Erythroblast (primary cell): ENCODE results near the gene SLC7A5.

ENCODE experiments used
- DNase-seq, 2 experiments: peaks; one replicate each; lab custom pipeline; 2025; lab: John Stamatoyannopoulos, UW
- GATA1 ChIP-seq: IDR thresholded peaks from 2 replicates; pipeline ENCODE4 v1.6.1; 2011; ENCODE audit warnings: low read depth, mild to moderate bottlenecking, control low read depth, low read length, moderate library complexity
- POLR2A ChIP-seq: IDR thresholded peaks from 2 replicates; pipeline ENCODE4 v1.6.1; 2011; ENCODE audit warnings: mild to moderate bottlenecking, low read length

The SLC7A5 gene

DNA sequence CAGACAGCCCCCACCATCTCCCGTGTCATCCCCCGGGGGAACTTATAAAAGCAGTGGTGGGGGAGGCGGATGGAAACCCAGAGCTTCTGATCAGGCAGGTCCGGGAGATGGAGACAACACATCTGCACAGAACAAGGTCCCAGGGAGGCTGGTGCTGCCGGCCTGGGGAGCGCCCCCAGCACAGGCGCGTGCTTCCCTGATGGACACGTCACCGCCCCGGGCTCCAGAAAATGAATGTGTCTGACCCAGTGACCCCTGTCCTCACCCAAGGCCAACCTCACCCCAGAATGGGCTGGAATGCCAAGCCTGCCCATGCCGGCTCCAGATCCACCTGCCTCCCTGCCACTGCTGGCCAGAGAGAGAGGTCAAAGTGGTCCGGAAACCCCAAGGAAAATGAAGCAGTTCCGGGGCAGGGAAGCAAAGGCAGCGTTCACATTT lies 12.5 kb downstream of the SLC7A5 start:
- peak in 1 of 2 experiments; percentile 54 for DNase-seq
- TF ChIP-seq GATA1 = no peak
- no peak for TF ChIP-seq POLR2A

DNA sequence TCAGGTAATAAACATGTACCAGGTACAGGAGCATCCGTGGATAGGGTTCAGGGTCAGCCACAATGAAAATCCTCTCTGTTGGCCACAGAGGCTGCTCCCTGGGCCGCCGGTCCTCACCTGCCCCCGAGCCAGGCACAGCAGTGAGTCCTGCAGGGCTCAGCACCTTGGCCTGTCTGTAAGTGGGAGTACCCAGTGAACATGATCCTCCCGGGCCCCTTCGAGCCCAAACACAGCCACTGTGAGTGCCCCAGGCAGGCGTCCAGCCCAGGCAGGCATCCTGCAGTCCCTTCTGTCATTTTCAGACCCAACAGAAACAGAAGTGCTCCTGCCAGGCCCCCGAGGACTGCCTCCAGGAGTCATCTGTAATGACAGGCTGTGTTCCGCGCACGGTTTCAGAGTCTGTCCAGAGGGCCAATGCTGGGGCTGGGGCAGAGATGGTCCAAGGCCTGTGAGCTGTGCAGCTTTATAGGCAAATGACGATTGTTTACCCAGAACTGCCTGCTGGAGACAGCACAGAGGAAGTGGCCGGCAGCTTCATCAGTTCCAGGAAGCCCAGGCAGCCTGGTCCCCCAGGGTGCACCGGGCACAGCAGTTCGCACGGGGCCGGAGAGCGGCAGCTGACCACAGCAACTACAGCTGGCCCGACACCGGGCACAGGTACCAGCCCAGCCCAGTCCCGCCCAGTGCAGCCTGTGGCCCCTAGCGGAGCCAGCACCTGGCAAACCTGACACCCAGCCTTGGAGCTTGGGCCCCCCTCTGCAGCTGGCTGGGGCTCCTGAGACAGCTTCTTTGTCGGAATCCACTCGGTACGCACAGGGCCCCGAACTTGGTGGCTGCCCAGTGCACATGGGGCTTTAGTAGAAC lies 13.2 kb downstream of the SLC7A5 start:
- peak; percentile 44 to 62 for DNase-seq
- no peak for TF ChIP-seq GATA1
- peak; percentile 40 for TF ChIP-seq POLR2A

DNA sequence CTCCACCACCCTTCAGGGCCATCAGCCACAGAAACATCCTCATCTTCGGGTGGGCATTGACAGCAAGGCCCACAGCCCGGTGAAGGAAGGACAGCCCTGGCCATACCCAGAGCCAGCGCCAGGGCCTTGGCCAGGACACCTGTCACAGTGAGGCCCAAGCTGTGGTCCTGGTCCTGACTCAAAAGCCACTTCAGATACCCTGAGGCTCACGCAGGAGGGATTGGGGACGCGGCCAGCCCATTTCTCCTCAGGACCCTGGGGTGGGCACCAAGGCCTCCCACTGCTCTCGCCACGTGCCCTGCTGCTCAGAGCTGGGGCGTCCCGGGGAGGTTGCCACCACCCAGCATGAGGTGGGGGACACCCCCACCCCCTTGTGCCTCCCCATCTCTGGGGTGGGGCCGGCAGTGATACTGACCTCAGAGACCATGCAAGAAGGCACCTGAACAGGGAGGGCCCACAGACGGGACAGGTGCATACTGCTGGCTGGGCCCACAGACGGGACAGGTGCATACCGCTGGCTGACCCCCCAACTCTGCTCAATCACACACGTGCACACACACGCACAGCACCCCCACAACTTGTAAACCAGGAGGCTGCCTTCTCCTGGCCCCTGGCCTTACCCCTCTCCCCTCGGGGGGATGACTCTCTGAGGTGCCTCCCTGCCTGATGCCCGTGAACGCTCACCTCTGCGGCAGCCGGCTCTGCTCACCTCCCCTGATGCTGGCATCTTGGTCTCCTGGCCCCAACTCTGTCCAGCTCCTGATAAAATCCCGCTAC lies 14.2 kb downstream of the SLC7A5 start:
- TF ChIP-seq GATA1 = no peak
- TF ChIP-seq POLR2A = no peak
- DNase-seq = peak in 1 of 2 experiments; percentile 60

DNA sequence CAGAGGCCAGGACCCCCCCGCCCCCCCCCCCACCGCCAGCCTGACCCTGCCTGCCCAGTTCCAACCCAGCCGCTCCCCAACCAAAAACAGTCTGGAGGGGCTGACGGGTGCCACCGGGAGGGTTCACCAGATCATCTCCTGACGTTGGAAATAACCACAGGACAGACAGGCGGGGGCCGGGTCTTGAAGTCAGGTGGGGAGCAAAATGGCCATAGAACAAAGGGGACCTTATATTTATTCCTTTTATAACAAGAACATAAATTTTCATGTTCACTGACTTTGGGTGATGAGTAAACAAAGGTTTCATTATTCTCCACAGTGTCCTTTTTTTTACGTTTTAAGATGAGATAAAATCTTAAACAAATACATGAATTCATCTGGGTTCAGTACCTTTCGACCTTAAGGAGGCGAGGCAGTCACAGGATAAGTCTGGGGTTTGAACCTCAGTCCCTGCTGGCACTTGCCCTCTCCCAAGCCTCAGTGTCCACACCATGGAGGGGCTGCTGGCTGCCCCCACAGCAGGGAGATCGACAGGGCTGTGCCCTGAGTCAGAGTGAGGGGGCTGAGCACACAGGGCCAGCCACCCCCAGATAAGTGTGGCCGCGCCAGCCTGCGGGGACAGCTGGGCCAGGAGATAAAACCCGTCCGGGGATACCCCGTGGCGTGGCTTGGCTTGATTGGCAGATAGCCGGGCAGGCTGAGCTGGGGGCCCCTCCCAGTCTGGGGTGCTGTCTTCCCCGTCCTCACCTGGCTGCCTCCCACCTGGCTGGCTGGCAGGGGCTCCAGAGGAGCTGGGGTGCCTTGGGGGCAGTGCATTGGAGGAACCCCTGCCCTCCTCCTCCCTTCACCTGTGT lies 15.0 kb downstream of the SLC7A5 start:
- TF ChIP-seq POLR2A = peak; percentile 85
- TF ChIP-seq GATA1 = peak; percentile 96
- peak; percentile 97 to 98 for DNase-seq

DNA sequence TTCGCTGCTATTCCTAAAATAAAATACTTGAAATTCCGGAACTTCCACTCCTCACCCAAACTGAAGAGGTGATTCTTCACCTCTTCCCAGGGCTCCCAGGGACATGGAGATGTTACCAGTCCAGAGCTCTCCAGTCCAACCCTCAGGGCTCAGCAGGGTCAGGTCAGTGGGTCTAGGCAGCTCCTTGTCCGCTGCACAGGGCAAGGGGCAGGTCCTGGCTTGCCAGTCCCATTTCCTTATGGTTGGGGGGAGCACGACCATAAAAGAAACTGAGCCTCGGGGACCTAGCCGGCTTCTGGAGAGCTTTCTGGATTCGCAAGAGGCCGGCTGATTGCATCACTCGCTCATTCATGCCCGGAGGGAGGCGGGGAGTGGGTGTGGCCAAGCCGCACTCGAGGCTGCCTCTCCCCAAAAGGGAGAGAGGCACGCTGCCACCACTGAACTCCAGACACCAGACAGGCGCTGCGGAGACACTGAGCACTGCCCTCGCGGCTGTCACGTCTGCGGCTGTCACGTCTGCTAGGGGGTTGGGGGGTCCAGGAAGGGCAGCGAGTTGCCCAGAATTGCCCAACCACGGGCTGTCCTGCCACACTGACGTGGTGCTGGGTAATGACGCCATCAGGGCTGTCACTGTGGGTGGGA lies 15.8 kb downstream of the SLC7A5 start:
- TF ChIP-seq GATA1 (no peak), POLR2A (peak; percentile 74)
- DNase-seq = peak; percentile 97 to 98

DNA sequence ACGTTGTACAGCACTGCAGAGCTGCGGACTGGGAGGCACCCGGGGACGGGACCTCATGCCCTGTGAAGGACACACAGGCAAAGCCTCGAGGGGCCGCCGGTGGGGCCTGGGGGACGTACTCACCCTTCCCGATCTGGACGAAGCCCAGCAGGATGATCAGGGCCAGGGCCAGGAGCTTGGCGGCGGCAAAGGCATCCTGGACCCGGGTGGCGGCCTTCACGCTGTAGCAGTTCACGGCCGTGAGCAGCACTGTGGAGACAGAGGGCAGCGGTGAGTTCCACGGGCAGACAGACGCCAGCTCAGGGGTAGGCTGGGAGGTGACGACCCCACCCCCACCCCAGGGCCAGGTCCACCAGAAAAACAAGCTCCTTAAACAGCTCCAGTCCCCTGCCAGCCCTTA lies 17.7 kb downstream of the SLC7A5 start:
- DNase-seq = no peak
- TF ChIP-seq POLR2A (no peak), GATA1 (no peak)

DNA sequence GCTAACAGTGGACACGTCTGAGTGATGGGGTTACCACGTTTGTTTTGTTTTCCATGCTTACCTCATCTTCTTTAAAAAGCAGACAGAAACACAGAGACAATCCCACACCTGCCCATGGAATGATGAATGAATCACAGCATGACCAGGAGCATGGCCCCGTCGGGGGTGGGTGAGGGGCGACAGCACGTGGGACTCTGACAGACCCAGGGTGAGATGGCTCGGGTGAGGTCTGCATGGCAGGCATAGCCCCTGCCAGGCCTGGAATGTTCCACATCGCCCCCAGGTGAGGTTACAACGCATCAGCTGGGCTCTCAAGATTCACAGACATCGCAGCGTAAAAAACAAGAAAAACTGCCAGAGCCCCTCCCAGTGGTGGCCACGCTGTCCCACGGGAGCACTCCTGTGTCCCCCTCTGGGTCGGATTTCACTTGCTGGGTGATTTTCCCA lies 18.1 kb downstream of the SLC7A5 start:
- no peak for DNase-seq
- TF ChIP-seq POLR2A (no peak), GATA1 (no peak)

DNA sequence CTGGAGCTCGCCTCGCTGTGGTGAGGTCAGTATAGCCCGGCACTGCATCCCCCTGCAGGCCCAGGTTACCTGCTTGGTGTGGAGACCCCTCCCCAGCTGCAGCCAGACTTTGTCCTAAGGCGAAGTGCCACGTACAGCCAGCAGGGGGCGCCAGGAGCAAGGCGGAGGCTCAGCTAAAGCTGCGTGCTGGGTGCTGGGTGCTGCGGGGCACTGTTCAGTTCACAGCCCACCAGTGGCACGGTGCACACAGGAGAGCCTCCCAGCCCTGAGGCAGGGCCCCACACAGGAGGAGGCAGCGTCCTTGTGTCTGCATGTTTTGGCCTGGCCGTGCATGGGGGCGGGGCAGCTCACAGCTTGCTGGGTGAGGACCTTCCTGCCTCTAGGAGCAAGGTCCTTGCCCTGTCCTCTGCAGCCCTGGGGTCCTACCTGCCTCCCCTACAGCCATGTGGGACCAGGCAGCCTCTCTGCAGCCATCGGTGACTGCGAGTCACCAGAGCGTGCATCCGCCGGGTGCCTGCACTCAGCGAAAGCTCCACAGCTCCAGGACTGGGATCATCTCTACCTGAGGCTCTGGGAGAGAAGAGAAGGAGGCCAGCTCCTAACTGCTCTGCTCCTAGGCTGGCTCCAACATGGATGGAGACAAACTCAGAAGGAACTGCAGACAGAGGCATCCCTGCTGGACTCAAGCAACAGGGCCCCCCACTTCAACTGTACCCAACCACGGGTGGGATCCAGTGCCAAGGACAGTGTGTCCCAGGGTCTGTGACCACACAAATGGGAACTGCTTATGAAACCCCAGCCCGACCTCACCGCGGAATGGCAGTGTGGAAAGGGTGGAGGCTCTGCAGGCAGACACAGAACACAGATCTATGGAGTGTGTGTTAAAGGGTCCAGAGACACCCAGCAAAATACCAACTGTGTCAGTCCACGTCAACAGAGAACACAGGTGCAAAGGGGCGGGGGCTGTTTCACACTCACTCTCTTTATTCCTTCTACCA lies 19.0 kb downstream of the SLC7A5 start:
- TF ChIP-seq GATA1 = no peak
- TF ChIP-seq POLR2A = no peak
- DNase-seq = peak; percentile 74 to 84

DNA sequence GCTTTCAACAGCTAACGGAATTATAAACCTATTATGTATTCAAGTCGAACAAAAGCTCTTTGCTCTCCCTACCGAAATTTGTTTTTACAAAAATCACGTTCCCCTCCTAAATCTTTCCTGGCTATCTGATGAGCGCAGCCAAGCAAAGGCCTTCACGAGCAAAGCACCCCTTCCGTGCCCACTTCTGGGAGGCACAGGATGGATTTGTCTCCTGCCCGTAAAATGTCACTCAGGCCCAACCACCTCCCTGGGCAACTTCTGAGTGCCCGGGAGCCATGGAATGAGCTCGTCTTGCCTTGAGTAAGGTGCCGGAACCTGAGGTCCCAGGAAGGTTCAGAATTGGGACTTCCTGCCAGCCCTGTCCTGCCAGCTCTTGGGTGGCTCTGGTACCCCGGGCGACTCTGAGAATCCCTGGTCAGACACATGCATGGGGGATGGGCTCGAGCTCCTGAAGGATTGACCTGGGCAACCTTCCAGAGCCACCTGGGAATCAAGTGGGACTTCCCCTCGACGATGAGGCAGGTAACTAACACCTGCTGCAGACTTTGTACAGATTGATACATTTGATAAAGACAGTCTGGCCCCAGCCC lies 19.8 kb downstream of the SLC7A5 start:
- TF ChIP-seq POLR2A (no peak), GATA1 (no peak)
- DNase-seq = no peak

DNA sequence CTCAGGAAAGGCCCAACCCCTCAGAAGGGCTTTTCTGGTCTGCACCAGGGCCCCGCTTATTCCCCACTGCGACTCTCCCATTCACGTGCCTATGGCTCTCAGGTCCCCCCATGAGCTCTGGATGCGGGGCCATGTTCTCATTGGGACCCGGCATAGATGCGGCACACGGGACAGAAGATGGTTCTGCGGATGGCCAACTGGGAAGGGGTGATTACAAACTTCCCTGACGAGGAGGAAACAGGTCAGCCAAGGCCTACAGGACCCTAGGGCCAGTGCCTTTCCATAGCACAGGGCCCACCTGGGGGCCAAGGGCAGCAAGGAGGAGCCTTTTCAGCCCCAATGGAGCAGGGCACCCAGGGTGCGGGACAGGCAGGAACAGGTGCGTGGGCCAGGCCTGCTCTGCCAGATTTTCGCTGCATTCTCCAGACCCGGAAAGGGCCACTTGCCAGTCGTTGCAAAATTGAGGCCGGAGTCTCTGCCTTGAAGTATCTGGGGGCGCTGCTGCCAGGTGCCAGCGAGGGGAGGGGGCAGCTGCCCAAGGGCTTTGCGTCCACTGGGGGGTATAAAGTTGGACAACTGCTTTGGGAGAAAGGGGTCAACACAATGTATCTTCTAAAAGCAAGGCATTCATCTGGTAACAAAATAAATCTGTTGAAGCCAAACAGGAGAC lies 20.5 kb downstream of the SLC7A5 start:
- no peak for DNase-seq
- no peak for TF ChIP-seq GATA1
- TF ChIP-seq POLR2A = no peak

DNA sequence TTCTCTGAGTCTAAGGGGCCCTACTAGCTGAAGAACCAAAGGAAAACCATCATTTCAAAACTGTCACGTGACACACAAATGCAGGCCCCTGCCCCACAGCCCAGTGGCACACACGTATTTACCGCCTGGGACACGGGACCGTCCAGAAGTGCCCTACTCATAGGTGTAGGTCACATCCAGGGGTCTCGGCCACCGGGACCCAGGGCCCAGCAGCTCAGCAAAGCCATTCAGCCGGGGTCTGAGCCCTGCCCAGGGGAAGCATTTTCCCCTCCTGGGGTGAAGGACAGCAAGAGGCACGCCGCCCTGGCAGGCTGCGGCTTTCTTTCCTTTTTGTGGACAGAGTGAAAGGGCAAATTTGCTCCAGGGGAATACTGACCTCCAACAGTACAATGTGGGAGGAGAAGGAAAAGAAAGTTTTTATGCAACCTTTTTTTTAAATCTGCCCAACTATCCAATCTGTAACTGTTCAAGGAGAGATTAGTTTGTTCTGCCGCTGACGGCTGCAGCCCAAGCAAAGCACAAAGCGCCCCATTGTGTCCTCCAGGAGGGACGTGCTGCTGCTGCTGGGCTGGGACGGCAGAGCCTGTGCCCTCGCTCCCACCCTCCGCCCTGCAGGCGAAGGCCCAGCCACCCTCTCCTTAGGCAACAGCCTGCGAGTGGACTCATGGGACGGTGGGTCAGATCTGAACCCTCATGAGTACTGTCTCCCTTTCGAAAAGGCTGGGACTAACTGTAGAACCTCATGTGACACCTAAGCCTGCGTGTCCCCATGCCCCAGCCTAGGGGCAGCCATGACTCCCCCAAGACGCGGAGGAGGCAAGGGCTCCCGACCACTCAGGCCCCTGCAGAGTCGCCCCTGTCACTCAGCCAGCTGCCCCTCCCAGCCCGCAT lies 21.3 kb downstream of the SLC7A5 start:
- TF ChIP-seq POLR2A (no peak), GATA1 (no peak)
- no peak for DNase-seq

DNA sequence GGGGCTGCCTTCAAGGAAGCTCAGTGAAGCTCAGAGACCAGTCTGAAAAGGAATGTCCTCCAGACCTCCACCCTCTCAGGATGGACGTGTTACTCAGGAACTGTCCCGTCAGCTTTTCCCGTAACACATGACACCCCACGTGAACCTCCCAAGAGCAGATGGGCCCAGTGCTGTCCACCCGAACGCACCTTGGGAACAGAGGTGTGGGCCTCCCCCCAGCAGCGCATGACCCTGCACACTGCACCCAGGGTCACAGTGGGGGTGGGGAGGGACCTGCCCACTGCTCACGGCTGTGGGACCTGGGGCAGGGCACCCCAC lies 21.9 kb downstream of the SLC7A5 start:
- DNase-seq = no peak
- TF ChIP-seq GATA1 (no peak), POLR2A (no peak)
